Cardiac septum (tissue), 1 donor: Measurements from ENCODE around the gene BUB1. TPM values are rescaled to one million over a fixed set of nuclear protein-coding genes. Genes with fewer than 3 reads are reported as not detected.
"Not testable (repeated sequence)": the region's sequence is repeated elsewhere in the genome, so short reads cannot be mapped to it uniquely, and the experiment has no call there.

ENCODE experiments used
- DNase-seq: peaks from one replicate; pipeline ENCODE4 v3.0.0-alpha.2; 2020; ENCODE audit warnings: low spot score
- intact Hi-C: fragments of 100-400 bp; cut with DNase I; formaldehyde crosslinking; loops from one replicate; pipeline ENCODE4 v1.14.0; 2022
- long read RNA-seq: library from polyadenylated mRNA; unstranded; transcript quantifications from one replicate; pipeline ENCODE4 v2.0.0, GENCODE V29; 2021
- total RNA-seq: library from RNA; stranded (reverse); fragmentation: NEBNext Ultra II Directional; extraction: Animal tissue kit (Norgen Biotek cat#: 25700); gene quantifications from one replicate; pipeline ENCODE4 v1.2.1, GENCODE V29; 2021
- donor health status: DM: no; HTN: no; CAD: no.

BUB1 gene
- 0.83 TPM for total RNA-seq
- long read RNA-seq, result 0 reads

- intact Hi-C loops, result no loop called here
- peak; percentile 99 for DNase-seq
Observed at GRCh38 chr2:110677530-110678456, at the start of gene BUB1. BUB1 (minus strand) TSS chr2:110678063; CDS start chr2:110677995, 68 bp downstream.

GRCh38 chr2:110726285-110726684 is 48.4 kb upstream of the BUB1 start:
- no peak for DNase-seq
- intact Hi-C loops, result no loop called here

- DNase-seq, result no peak
- intact Hi-C loops, result no loop called here
Observed at GRCh38 chr2:110725859-110726258, 48.0 kb upstream of the BUB1 start.

DNA sequence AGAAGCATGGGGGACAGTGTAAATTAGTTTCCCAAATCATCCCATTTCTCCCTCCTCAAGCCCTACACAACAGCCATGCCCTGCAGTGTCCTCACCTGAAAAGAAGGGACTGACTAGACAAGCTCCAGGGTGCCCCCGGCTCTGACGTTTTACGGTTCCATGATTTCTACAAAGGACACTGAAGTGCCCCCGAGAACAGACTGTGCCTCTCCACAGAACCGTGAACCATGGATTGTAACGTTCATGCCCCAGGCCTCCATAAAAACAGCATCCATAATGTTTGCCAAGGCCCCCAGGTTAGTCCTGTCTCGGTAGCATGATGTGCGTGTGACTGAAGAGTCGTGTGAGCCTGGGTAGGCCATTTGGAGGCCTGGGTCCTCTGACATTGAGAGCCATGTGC is 47.5 kb upstream of the BUB1 start:
- intact Hi-C loops, result no loop called here
- DNase-seq, result no peak

DNA sequence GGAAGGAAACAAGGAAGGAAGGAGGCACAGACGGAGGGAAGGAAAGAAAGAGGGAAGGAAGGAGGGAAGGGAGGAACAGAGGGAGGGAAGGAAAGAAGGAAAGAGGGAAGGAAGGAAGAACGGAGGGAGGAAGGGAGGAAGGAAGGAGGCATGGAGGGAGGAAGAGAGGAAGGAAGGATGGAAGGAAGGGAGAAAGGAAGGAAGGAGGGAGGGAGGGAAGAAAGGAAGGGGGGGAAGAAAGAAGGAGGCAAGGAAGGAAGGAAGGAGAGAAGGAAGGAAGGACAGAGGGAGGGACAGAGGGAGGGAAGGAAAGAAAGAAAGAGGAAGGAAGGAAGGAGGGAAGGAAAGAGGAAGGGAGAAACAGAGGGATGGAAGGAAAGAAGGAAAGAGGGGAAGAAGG is 47.0 kb upstream of the BUB1 start:
- no peak for DNase-seq
- intact Hi-C loops, result no loop called here

- DNase-seq, result no peak
- intact Hi-C loops, result no loop called here
Observed at GRCh38 chr2:110720547-110720946, 42.7 kb upstream of the BUB1 start.

- DNase-seq, result no peak
Observed at GRCh38 chr2:110718990-110719389, 41.1 kb upstream of the BUB1 start.

GRCh38 chr2:110718382-110718781 is 40.5 kb upstream of the BUB1 start:
- intact Hi-C loops, result no loop called here
- DNase-seq, result no peak

More at GRCh38 chr2:110718990-110719389, 41.1 kb upstream of the BUB1 start:
- intact Hi-C loops, result no loop called here

DNA sequence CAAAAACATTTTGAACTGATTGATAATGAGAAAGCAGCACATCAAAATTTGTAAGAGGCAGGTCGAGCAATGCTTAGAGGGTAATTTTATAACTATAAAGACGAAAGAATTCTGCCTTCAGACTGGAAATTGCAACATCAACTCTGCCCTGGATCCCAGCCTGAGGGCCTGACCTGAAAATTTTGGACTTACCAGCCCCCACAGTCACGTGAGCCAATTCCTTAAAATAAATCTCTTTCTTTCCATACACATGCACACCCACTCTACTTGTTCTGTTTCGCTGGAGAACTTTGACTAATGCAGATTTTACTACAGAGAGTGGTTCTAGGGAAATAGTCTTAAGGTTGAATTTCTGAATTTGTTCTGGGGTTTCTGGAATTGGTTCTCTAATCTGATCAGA is 39.9 kb upstream of the BUB1 start:
- DNase-seq, result no peak
- intact Hi-C loops, result no loop called here

GRCh38 chr2:110716959-110717645 is 39.2 kb upstream of the BUB1 start:
- intact Hi-C loops, result no loop called here
- no peak for DNase-seq

- intact Hi-C loops, result no loop called here
- no peak for DNase-seq
Observed at GRCh38 chr2:110714452-110715224, 36.8 kb upstream of the BUB1 start.

DNA sequence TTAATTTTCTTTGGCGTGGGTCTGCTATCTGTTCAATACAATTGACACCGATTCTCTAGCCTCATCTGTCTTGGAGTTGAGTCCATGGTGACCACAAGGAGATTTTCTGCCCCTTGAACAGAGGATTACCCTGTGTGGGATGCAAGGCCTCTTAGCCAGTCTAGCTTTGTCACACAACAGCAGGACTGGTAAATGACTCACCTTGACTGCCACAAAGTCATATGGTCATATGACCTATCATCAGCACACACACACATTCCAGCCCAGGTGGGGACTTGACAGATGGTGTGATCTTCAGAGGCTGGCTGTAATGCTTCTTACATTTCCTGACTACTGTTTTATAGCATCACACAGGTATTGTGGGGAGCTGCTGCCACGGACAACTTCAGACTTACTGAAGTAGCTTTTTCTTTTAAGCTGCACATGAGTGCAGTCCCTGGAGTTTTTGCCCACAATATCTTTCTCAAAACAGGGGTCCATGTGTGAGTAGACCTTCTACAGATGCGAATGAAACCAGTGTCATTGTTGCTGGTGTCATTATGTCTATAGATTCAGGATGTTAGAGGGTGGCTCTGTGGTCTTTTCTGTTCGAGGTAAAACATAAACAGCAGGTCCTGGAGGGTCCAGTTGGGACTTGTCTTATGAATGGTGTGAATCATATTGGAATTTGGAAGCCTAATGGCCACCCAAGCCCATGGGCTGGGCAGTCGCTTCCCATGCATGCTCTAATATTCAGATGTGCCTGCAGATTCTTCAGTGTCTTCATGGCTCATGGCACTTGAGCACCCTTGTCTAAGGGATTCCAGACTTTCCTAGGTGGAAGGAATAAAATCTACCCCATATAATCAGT is 35.9 kb upstream of the BUB1 start:
- intact Hi-C loops, result no loop called here
- DNase-seq, result no peak

DNA sequence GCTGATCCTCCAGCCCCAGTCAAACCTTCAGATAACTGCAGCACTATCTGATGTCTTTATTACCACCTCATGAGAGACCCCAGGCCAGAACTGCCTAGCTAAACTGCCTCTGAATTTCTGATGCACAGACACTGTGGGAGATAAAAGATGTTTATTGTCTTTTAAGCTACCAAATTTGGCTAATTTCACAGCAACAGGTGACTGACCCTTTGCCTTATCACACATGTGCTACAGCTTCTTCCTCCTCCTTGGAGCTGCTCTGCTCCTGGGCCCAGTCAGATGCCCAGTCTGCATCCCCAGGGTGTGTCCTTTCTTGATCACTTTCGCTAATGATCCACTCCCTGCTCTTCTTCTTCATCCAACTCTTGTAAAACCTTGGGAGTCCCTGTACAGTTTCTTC is 34.9 kb upstream of the BUB1 start:
- intact Hi-C loops, result no loop called here
- no peak for DNase-seq

GRCh38 chr2:110708455-110708854 is 30.6 kb upstream of the BUB1 start:
- intact Hi-C loops, result no loop called here
- DNase-seq, result no peak

DNA sequence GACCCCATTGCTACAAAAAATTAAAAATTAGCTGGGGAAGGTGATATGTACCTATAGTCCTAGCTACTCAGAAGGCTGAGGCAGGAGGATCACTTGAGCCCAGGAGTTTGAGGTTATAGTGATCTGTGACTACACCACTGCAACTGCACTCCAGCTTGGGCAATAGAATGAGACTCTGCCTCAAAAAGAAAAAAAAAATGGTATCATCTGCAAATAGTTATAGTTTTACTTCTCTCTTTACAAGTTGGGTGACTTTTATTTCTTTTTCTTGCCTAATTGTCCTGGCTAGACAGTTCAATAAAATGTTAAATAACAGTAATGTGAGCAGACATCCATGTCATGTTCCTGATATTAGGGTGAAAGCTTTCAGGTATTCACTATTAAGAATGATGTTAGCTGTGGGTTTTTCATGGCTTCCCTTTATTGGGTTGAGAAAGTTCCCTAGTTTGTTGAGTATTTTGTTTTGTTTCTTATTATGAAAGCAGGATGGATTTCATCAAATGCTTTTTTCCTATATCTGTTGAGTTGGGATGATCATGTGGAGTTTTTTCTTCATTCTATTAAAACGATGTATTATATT is 29.6 kb upstream of the BUB1 start:
- no peak for DNase-seq
- intact Hi-C loops, result no loop called here

GRCh38 chr2:110702514-110703380 is 24.9 kb upstream of the BUB1 start:
- no peak for DNase-seq
- intact Hi-C loops, result no loop called here

DNA sequence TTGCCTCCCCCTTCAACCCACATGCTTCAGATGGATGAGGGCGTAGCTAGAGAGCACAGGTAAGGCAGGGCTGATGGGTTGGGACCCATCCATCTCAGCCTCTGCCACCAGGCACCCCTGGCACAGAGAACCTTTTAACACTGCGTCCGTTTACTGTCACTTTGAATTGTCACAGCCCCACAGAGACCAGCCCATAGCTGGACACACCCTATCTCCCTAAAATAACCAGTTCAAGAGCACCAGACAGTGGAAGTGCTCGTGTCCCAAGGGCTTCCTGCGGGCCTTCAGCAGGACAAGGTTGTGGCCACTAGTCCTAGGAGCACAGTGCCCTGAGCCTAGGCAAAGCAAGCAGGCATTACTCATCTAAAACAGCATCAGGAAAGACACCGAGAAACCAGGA is 20.4 kb upstream of the BUB1 start:
- DNase-seq, intact Hi-C loops: not testable (repeated sequence)
